ENCODE measurements around the gene TINAGL1. TPM values are rescaled to one million over a fixed set of nuclear protein-coding genes. Genes with fewer than 3 reads are reported as not detected.

TINAGL1 gene
- total RNA-seq, 1 experiment from 2014 or later, result 2.5 TPM

- Histone ChIP-seq H2AK5ac (ENCODE audit: insufficient read length, low read length) (no peak overlapping the region), H3K79me1 (ENCODE audit: insufficient read depth, low read depth, low read length, poor library complexity, severe bottlenecking) (no peaks in the 10 kb centered on the region), H3K56ac (ENCODE audit: insufficient read length, low read depth, low read length) (no peak overlapping the region), H2BK12ac (ENCODE audit: insufficient read length, low read depth, low read length) (no peak overlapping the region), H3K4me2 (ENCODE audit: insufficient read depth, insufficient read length, low read length) (no peak overlapping the region), H3K79me2 (ENCODE audit: insufficient read depth, low read length) (no peaks in the 10 kb centered on the region), H3K4ac (ENCODE audit: low read depth, low read length) (no peak overlapping the region), H3T11ph (ENCODE audit: low read length) (no peak overlapping the region), H4K8ac (replicated peaks; ENCODE audit: insufficient read length, low read depth, low read length) (no peak overlapping the region), H3K9ac (ENCODE audit: extremely low read depth, insufficient read length, low read length) (no peak overlapping the region), H3K9me3 (ENCODE audit: control insufficient read depth, low read depth, low read length) (no peaks in the 10 kb centered on the region), H2BK15ac (ENCODE audit: low read depth, low read length) (no peak overlapping the region), H4K5ac (ENCODE audit: insufficient read length, low read depth, low read length) (no peak overlapping the region), H3K4me1 (ENCODE audit: insufficient read depth, low read length) (no peaks in the 10 kb centered on the region), H4K91ac (ENCODE audit: insufficient read length, low read depth, low read length) (no peak overlapping the region), H3K18ac (ENCODE audit: insufficient read length, low read depth, low read length) (no peak overlapping the region), H2BK5ac (ENCODE audit: insufficient read length, low read length) (no peak overlapping the region), H3K23ac (ENCODE audit: insufficient read length, low read depth, low read length) (no peak overlapping the region), H3K27ac (ENCODE audit: insufficient read length, low read depth, low read length) (no peak overlapping the region), H3K23me2 (ENCODE audit: insufficient read length, low read depth, low read length, poor library complexity, severe bottlenecking) (no peaks in the 10 kb centered on the region), H3K27me3 (ENCODE audit: insufficient read depth, low read length) (no peaks in the 10 kb centered on the region), H3K14ac (ENCODE audit: insufficient read depth, low read length) (no peak overlapping the region), H2BK120ac (ENCODE audit: low read depth, low read length, poor library complexity, severe bottlenecking) (no peak overlapping the region), H4K20me1 (ENCODE audit: control insufficient read depth, insufficient read depth, insufficient read length) (no peaks in the 10 kb centered on the region), H2BK20ac (ENCODE audit: low read depth, low read length, poor library complexity, severe bottlenecking) (no peak overlapping the region), H2AFZ (ENCODE audit: low read length) (no peak overlapping the region)
- Mint-ChIP-seq H3K9me3 (no peaks in the 10 kb centered on the region), H3K4me3 (no peak overlapping the region), H3K27me3 (ENCODE audit: low read depth) (peaks cover 4% of the 10 kb centered on the region; the same call in 1 of the 2 replicates), H3K36me3 (ENCODE audit: insufficient read depth in 1 of 3, low read depth in 3 of 3) (no peaks in the 10 kb centered on the region), H3K4me1 (no peaks in the 10 kb centered on the region), H3K27ac (no peak overlapping the region)
- WGBS (ENCODE audit: extremely low coverage, insufficient read length, low lambda C conversion rate), result no CpG with 5 or more reads among the region's 4 CpGs
- no peak for TF ChIP-seq CTCF (conservative IDR thresholded peaks at IDR 0.05)
- DNase-seq, result no peak
Observed at GRCh38 chr1:31605908-31606427, 29.7 kb downstream of the TINAGL1 start.

All from H9 (cell line).